Measurements from ENCODE around the gene PIP5K1C. TPM values are rescaled to one million over a fixed set of nuclear protein-coding genes. Genes with fewer than 3 reads are reported as not detected.

Gene PIP5K1C
- total RNA-seq, 1 donor from 2014 or later = 26.5 TPM

DNA sequence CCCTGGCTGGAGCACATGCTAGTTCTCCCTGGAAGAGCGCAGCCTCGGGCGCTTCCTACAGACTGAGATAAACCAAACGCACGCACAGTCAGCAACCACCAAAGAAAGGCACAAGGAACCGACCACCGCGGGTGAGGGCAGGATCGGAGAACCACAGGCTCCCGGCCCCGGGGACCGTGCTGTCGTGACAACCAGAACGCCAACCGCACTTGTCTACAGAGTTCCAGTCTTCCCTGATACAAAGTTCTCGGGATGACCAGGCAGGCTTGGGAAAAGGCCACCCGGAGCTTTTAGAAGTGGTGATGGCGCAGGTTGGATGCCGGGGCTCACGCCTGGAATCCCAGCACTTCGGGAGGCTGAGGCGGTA, 40.5 kb downstream of the PIP5K1C start:
- Histone ChIP-seq H3K36me3 (ENCODE audit: control insufficient read depth, insufficient read depth, low read length) (no peaks in the 10 kb centered on the region), H3K4me3 (ENCODE audit: low read depth, low read length) (no peak overlapping the region)
- DNase-seq (ENCODE audit: low read depth) = no peak

DNA sequence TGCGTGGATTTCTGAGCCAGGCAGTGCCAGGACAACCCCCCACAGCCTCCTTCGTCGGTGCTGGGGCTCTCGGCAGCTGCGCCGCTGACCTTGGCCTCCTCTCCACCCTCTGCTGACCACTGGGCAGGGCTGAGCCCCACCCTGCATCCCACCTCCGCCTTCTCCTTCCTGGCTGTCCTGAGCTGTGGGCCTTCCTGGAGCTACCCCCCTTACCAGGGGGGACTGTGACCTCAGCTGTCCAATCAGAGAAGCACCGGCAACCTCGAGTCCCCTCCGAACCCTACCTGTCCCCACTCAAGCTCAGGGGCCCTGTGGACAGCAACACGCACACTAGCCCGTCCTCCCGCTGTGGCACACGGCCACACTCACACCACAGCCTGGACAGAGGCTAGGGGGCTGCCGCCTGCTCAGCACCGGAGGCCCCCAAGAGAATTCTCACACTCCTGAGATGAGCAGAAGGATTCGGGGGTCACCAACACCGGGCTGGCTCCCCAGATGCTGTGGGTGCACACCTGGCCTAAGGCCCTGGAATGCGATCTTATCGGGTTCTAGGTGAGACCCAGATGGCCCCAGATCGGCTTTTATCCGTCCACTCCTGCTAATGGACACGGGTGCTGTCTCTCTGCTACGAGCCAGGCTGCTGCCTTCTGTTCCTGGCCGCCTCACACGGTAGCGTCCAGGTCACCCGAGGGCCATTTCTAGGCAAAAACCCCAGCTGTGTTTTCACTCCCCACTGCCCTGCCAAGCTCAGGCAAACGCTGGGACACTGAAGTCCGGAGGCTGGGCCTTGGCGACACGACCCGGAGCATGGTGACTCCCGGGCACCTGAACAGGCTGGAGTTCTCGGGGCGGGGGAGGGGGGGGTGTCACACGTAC, 41.2 kb downstream of the PIP5K1C start:
- Histone ChIP-seq H3K27me3 (ENCODE audit: control insufficient read depth, insufficient read depth, low read length) (no peaks in the 10 kb centered on the region), H3K4me3 (ENCODE audit: low read depth, low read length) (no peak overlapping the region), H3K36me3 (ENCODE audit: control insufficient read depth, insufficient read depth, low read length) (no peaks in the 10 kb centered on the region)
- TF ChIP-seq, protein P1, sequence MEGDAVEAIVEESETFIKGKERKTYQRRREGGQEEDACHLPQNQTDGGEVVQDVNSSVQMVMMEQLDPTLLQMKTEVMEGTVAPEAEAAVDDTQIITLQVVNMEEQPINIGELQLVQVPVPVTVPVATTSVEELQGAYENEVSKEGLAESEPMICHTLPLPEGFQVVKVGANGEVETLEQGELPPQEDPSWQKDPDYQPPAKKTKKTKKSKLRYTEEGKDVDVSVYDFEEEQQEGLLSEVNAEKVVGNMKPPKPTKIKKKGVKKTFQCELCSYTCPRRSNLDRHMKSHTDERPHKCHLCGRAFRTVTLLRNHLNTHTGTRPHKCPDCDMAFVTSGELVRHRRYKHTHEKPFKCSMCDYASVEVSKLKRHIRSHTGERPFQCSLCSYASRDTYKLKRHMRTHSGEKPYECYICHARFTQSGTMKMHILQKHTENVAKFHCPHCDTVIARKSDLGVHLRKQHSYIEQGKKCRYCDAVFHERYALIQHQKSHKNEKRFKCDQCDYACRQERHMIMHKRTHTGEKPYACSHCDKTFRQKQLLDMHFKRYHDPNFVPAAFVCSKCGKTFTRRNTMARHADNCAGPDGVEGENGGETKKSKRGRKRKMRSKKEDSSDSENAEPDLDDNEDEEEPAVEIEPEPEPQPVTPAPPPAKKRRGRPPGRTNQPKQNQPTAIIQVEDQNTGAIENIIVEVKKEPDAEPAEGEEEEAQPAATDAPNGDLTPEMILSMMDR (IDR thresholded peaks at IDR 0.05; ENCODE audit: insufficient read depth, low read length, poor library complexity, severe bottlenecking) = no peak
- no peak for DNase-seq (ENCODE audit: low read depth)

More for the DNA sequence above, 40.5 kb downstream of the PIP5K1C start:
- TF ChIP-seq, protein P1 (IDR thresholded peaks at IDR 0.05; ENCODE audit: insufficient read depth, low read length, poor library complexity, severe bottlenecking) = no peak
- no peaks in the 10 kb centered on the region for H3K27me3 ChIP-seq (ENCODE audit: control insufficient read depth, insufficient read depth, low read length)

DNA sequence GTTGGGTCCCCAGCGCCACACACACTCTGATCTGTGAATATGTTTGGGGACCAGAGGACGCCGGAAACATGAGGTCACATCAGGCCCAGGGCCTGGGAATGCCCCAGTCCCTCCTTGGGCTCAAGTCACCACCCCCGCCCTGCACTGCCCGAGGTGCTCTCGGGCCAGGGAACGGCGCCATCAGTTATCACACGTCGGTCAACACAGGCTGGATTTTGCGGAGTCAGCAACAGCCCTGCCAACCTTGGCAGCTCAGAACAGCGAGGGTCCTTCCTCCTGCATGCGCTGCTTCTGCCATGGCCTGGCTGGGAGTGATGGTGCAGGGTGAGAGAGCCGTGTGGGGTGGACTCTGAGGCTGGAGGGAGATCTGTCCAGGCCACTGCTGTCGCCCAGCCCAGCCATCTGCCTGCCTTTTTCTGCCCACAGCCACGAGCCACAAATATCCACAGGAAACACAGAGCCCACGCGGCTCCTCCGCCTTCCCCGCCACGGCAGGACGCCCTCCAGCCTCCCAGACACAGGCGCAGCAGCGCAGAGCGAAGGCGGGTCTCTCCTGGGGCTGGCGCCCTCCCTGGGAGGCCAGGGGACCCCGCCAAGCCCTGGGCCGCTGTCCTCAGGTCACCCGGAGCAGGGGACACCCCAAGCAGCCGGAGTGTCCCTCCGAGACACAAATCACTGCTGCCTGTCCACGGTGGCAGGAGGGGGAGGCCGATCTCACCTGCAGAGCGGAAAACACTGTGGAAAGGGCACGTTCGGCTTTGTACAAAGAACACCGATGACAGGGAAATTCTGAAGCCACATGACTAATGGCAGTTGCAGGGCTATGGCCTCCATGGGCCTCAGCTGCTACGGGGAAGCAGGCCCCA, 42.0 kb downstream of the PIP5K1C start:
- H3K4me3 ChIP-seq (ENCODE audit: low read depth, low read length) = no peak overlapping the region
- no peaks in the 10 kb centered on the region for H3K27me3 ChIP-seq (ENCODE audit: control insufficient read depth, insufficient read depth, low read length)
- H3K36me3 ChIP-seq (ENCODE audit: control insufficient read depth, insufficient read depth, low read length) = no peaks in the 10 kb centered on the region
- no peak for DNase-seq (ENCODE audit: low read depth)
- TF ChIP-seq, protein P1 (IDR thresholded peaks at IDR 0.05; ENCODE audit: insufficient read depth, low read length, poor library complexity, severe bottlenecking) = no peak

DNA sequence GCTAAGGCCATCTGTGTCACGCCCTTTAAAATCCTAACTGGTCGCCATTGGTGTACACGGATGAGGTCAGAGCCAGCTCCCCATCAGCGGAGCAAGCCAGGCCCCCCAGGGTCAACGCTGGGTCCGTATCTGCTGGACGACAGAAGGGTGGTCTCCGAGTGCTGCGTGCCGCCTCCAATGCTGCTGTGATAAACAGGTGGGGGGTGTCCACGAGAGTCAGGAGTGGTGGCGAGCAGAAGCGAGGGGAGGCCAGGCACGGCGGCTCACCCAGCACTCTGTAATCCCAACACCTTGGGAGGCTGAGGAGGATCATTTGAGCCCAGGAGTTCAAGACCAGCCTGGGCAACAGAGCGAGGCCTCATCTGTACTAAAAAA, 42.9 kb downstream of the PIP5K1C start:
- H3K36me3 ChIP-seq (ENCODE audit: control insufficient read depth, insufficient read depth, low read length) = no peaks in the 10 kb centered on the region
- DNase-seq (ENCODE audit: low read depth) = no peak
- TF ChIP-seq, protein P1 (IDR thresholded peaks at IDR 0.05; ENCODE audit: insufficient read depth, low read length, poor library complexity, severe bottlenecking) = no peak
- no peaks in the 10 kb centered on the region for H3K27me3 ChIP-seq (ENCODE audit: control insufficient read depth, insufficient read depth, low read length)
- no peak overlapping the region for H3K4me3 ChIP-seq (ENCODE audit: low read depth, low read length)

DNA sequence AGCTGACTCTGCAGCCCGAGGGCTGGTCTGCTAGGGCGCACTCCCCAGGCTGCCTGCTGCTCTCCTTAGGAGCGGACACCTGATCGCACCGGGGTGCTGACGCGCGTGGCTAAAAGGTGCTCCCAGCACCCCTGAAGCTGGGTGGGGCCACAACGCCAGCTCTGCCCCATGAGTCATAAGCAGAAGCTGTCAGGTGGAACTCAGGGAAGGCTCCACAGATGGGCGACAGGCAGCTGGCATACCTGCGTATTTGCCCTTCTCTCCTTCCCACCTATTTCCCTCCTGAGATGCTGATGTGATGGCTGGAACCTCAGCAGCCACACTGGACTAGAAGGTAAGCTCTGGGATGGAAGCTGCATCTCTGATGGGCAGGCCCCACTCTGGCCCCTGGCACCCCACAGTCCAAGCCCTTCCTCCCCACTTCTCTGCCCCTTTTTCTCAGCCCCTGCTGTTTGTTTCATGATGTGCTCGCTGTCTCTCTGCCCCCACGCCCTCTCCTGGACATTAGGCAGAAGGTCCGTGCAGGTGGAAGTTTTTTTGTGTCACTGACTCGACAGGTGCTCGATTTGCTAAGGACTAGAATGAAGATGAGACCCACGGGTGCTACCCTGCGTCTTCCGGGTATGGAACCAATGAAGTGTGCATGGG, 43.4 kb downstream of the PIP5K1C start:
- no peak for DNase-seq (ENCODE audit: low read depth)
- H3K4me3 ChIP-seq (ENCODE audit: low read depth, low read length) = no peak overlapping the region
- H3K27me3 ChIP-seq (ENCODE audit: control insufficient read depth, insufficient read depth, low read length) = no peaks in the 10 kb centered on the region
- TF ChIP-seq, protein P1 (IDR thresholded peaks at IDR 0.05; ENCODE audit: insufficient read depth, low read length, poor library complexity, severe bottlenecking) = no peak
- no peaks in the 10 kb centered on the region for H3K36me3 ChIP-seq (ENCODE audit: control insufficient read depth, insufficient read depth, low read length)

All from kidney epithelial cell (primary cell).